PFSK-1 (cell line): ENCODE data around the gene RYR1.

Experiments used
- FOXP2 ChIP-seq: optimal IDR thresholded peaks from 2 replicates; pipeline ENCODE3; 2011; ENCODE audit warnings: borderline replicate concordance, control low read depth, inconsistent platforms; ENCODE audit not compliant: insufficient read depth; ENCODE audit errors: extremely low read length, extremely low read depth
- POLR2AphosphoS5 ChIP-seq: IDR thresholded peaks from 2 replicates; pipeline ENCODE4 v1.6.1; 2012; ENCODE audit warnings: low read depth, mild to moderate bottlenecking, control low read depth, low read length, moderate library complexity
- REST ChIP-seq, 2 experiments: IDR thresholded peaks; 2 replicates each; pipeline versions ENCODE4 v1.6.1 to v1.8.0; 2011 to 2012; ENCODE audit warnings: low read depth in 2 of 2, low read length in 2 of 2, control low read depth in 1 of 2, inconsistent platforms in 1 of 2, mild to moderate bottlenecking in 1 of 2, moderate library complexity in 1 of 2; ENCODE audit not compliant: insufficient read depth in 1 of 2
- SIN3A ChIP-seq: IDR thresholded peaks from 2 replicates; pipeline ENCODE4 v1.6.1; 2012; ENCODE audit warnings: mild to moderate bottlenecking, low read length, moderate library complexity, borderline replicate concordance; ENCODE audit not compliant: insufficient read depth
- TAF1 ChIP-seq: IDR thresholded peaks from 2 replicates; pipeline ENCODE4 v1.6.1; 2012; ENCODE audit warnings: low read length, control low read depth, borderline replicate concordance; ENCODE audit not compliant: insufficient read depth

The RYR1 gene

DNA sequence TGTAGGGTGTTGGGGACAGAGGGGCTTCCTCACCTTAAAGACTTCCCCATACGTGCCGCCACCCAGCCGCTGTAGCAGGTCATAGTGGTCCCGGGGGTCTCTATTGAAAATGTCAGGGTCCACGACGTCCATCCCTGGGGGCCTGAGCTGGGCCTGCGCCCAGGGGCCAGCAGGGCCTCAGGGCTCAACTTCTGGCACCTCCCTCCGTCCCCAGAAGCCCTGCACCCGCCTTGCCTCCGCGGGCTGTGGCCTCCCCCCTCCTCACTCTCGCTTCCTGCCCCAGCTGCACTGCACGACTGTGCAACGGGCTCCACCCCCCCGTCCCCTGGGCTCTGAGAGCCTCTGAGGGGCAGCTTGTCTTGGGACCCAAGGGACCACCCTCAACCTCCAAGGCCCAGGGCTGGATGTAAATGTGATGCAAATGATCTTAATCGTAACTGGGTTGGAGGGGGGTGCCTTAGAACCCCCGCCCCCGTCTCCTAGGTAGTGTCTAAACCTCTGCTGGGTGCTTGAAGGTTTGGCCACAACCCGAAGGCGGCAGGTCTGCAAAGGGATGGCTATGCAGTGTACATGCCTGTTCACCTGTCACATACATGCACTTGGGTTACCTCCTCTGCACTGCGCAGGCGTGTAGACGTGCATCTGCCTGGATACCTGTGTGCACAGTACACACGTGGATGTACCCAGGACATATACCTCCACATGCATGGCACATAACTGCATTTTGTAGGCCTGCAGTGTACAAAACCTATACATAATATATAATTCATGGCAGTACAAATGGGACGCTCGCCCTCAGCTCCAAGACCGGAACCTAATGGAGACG lies 184.5 kb downstream of the RYR1 start, which contains the start of gene MAP4K1:
MAP4K1 (minus strand) TSS at position 190 of the 826 bp plus-strand sequence; CDS start at position 132, 58 bp downstream.
- TF ChIP-seq REST (IDR thresholded peaks at IDR 0.05; ENCODE audit: insufficient read depth in 1 of 2, low read depth in 2 of 2, low read length in 2 of 2) (no peak), FOXP2 (no peak), POLR2AphosphoS5 (no peak), SIN3A (no peak), TAF1 (no peak)

GRCh38 chr19:38618590-38619360 lies 185.3 kb downstream of the RYR1 start, which contains the start of gene EIF3K:
EIF3K (plus strand) TSS chr19:38619188; CDS start chr19:38619269, 81 bp downstream.
- TF ChIP-seq TAF1 (0 out of 2 replicates have a peak, but pooled peaks have one; percentile 68), REST (IDR thresholded peaks at IDR 0.05; ENCODE audit: insufficient read depth in 1 of 2, low read depth in 2 of 2, low read length in 2 of 2) (peak in 1 of 2 experiments; percentile 15; a peak in 1 of 4 replicates), FOXP2 (peak; percentile 82), POLR2AphosphoS5 (peak; percentile 84), SIN3A (peak; percentile 52; the same call in 1 of the 2 replicates)

DNA sequence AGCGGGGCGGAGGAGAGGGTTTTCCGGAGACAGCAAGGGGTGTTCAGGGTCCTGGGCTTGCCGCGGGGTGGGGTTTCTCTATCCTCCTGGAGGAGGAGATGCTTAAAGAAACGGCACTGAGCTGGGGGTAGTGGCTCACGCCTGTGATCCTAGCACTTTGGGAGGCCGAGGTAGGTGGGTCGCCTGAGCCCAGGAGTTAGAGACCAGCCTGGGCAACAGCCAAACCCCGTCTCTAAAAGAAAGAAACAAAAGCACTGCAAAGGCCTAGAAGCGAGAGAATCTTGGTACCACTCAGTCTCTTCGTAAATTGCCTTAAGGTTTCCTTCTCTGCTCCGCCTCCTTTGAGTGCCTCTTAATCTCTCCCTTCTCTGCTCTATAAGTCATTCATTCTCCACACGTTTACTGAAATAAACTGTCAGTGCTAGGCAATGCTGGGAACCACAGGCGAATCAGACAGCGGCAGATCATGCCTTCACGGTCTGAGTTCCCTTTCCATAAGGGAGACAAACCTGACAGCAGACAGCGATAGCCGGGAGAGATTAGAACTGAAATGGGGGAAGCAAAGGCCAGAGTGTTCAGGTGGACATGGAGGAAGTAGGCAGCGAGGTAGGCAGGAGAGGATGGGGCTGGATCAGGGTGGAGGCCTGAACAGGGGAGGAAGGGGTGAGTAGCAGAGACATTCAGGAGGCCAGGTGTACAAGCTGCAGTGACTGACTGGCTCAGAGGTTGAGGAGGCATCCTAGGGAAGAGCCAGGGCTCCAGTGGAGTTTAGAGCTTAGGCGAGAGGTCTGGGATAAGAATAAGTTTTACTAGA lies 186.1 kb downstream of the RYR1 start:
- TF ChIP-seq REST (IDR thresholded peaks at IDR 0.05; ENCODE audit: insufficient read depth in 1 of 2, low read depth in 2 of 2, low read length in 2 of 2) (no peak), TAF1 (no peak), POLR2AphosphoS5 (no peak), SIN3A (no peak), FOXP2 (no peak)

DNA sequence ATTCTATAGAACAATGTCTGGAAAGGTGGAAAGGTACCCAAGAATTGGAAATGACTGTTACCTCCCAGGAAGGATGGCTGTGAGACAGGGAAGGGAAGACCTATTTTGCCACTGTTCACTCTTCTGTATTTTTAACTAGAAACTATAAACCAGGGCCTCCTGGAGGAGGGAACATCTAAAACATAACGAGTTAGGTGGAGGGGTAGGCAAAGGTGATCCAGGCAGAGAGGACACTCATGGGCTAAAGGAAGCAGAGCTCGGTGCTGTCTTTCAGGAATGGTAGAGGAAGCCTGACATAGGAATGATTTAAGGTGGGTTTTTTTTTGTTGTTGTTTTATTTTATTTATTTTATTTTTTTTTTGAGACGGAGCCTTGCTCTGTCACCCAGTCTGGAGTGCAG lies 191.3 kb downstream of the RYR1 start:
- no peak for TF ChIP-seq POLR2AphosphoS5
- TF ChIP-seq TAF1 = no peak
- no peak for TF ChIP-seq REST (IDR thresholded peaks at IDR 0.05; ENCODE audit: insufficient read depth in 1 of 2, low read depth in 2 of 2, low read length in 2 of 2)
- no peak for TF ChIP-seq SIN3A
